ENCODE results near the gene LRFN3.
A peak's percentile ranks its signal among the peaks of the same experiment; 100 is the strongest.
"Not testable (repeated sequence)": the region's sequence is repeated elsewhere in the genome, so short reads cannot be mapped to it uniquely, and the experiment has no call there.

LRFN3 gene

GRCh38 chr19:35977446-35978222 lies 41.5 kb downstream of the LRFN3 start:
- DNase-seq (ENCODE audit: low read depth) = no peak

- DNase-seq (ENCODE audit: low read depth) = no peak
These were observed 42.1 kb downstream of the LRFN3 start for GRCh38 chr19:35978271-35978670.

- DNase-seq (ENCODE audit: low read depth) = no peak
These were observed 42.7 kb downstream of the LRFN3 start for GRCh38 chr19:35978832-35979365.

- not testable (repeated sequence) for DNase-seq (ENCODE audit: low read depth)
These were observed 44.8 kb downstream of the LRFN3 start for GRCh38 chr19:35980997-35981396.

- DNase-seq (ENCODE audit: low read depth) = no peak
These were observed 47.0 kb downstream of the LRFN3 start for GRCh38 chr19:35983177-35983576.

- no peak for DNase-seq (ENCODE audit: low read depth)
These were observed 49.9 kb downstream of the LRFN3 start for GRCh38 chr19:35986111-35986510.

GRCh38 chr19:35986664-35987570 lies 50.7 kb downstream of the LRFN3 start:
- peak; percentile 28 for DNase-seq (ENCODE audit: low read depth)

- no peak for DNase-seq (ENCODE audit: low read depth)
These were observed 51.4 kb downstream of the LRFN3 start for GRCh38 chr19:35987571-35987896.

GRCh38 chr19:35988824-35989223 lies 52.6 kb downstream of the LRFN3 start:
- no peak for DNase-seq (ENCODE audit: low read depth)

GRCh38 chr19:35990156-35990555 lies 54.0 kb downstream of the LRFN3 start:
- DNase-seq (ENCODE audit: low read depth) = no peak

- no peak for DNase-seq (ENCODE audit: low read depth)
These were observed 54.9 kb downstream of the LRFN3 start for GRCh38 chr19:35990771-35991730.

- DNase-seq (ENCODE audit: low read depth) = peak; percentile 47
These were observed 55.7 kb downstream of the LRFN3 start for GRCh38 chr19:35991731-35992450.

- DNase-seq (ENCODE audit: low read depth) = peak; percentile 15
These were observed 57.0 kb downstream of the LRFN3 start for GRCh38 chr19:35992907-35993765.

- no peak for DNase-seq (ENCODE audit: low read depth)
These were observed 57.9 kb downstream of the LRFN3 start for GRCh38 chr19:35993923-35994598.
